GM19023 (cell line): ENCODE results near the gene TBX4.
"Not testable (repeated sequence)": the region's sequence is repeated elsewhere in the genome, so short reads cannot be mapped to it uniquely, and the experiment has no call there.

Experiments used
- ATAC-seq: cut with Tn5 transposase; IDR thresholded peaks from one replicate; pipeline ENCODE4 v1.9.1; 2021; ENCODE audit warnings: mild to moderate bottlenecking, moderate library complexity; ENCODE audit not compliant: unreplicated experiment

TBX4 gene

GRCh38 chr17:61480414-61480807 lies 28.2 kb downstream of the TBX4 start:
- no peak for ATAC-seq

- ATAC-seq = no peak
These were observed 29.2 kb downstream of the TBX4 start for GRCh38 chr17:61481421-61481820.

- ATAC-seq = no peak
These were observed 30.2 kb downstream of the TBX4 start for GRCh38 chr17:61482467-61482866.

GRCh38 chr17:61483778-61484116 lies 31.5 kb downstream of the TBX4 start:
- ATAC-seq = no peak

GRCh38 chr17:61484174-61484573 lies 32.0 kb downstream of the TBX4 start:
- ATAC-seq = no peak

- ATAC-seq = no peak
These were observed 33.0 kb downstream of the TBX4 start for GRCh38 chr17:61485067-61485775.

GRCh38 chr17:61486135-61487120 lies 34.2 kb downstream of the TBX4 start:
- no peak for ATAC-seq

GRCh38 chr17:61487161-61487988 lies 35.2 kb downstream of the TBX4 start:
- ATAC-seq = no peak

GRCh38 chr17:61487989-61488595 lies 35.9 kb downstream of the TBX4 start:
- no peak for ATAC-seq

GRCh38 chr17:61488878-61489718 lies 36.9 kb downstream of the TBX4 start:
- ATAC-seq = no peak

GRCh38 chr17:61489719-61490490 lies 37.7 kb downstream of the TBX4 start:
- ATAC-seq = no peak

GRCh38 chr17:61490540-61490975 lies 38.3 kb downstream of the TBX4 start:
- no peak for ATAC-seq

- ATAC-seq = no peak
These were observed 39.8 kb downstream of the TBX4 start for GRCh38 chr17:61491981-61492380.

GRCh38 chr17:61492759-61493526 lies 40.7 kb downstream of the TBX4 start:
- ATAC-seq = no peak

GRCh38 chr17:61493830-61494324 lies 41.7 kb downstream of the TBX4 start:
- ATAC-seq = not testable (repeated sequence)

GRCh38 chr17:61494325-61495160 lies 42.3 kb downstream of the TBX4 start:
- ATAC-seq = no peak

GRCh38 chr17:61495161-61495857 lies 43.1 kb downstream of the TBX4 start:
- ATAC-seq = no peak
